ENCODE data around the gene ZNF488.

DNA sequence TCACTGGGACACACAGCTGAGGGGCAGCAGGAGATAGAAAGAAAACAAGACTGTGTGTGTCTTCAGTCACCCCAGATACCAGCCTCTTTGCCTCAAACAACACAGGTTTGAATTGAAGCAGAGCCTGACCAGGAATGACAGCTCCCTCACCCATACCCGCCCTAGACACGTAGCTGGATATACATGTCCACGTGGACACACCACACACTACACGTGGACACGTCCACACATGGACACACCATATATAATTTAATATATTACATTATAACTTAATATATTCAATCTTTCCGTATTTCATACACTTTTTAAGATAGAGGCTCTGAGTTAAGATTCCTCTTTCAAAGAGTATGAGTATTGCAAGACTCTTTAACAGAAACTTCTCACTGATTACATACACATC lies 50.6 kb downstream of the ZNF488 start:
- TF ChIP-seq, protein P1, sequence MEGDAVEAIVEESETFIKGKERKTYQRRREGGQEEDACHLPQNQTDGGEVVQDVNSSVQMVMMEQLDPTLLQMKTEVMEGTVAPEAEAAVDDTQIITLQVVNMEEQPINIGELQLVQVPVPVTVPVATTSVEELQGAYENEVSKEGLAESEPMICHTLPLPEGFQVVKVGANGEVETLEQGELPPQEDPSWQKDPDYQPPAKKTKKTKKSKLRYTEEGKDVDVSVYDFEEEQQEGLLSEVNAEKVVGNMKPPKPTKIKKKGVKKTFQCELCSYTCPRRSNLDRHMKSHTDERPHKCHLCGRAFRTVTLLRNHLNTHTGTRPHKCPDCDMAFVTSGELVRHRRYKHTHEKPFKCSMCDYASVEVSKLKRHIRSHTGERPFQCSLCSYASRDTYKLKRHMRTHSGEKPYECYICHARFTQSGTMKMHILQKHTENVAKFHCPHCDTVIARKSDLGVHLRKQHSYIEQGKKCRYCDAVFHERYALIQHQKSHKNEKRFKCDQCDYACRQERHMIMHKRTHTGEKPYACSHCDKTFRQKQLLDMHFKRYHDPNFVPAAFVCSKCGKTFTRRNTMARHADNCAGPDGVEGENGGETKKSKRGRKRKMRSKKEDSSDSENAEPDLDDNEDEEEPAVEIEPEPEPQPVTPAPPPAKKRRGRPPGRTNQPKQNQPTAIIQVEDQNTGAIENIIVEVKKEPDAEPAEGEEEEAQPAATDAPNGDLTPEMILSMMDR (IDR thresholded peaks at IDR 0.05; ENCODE audit: low read depth, low read length, poor library complexity, severe bottlenecking) = no peak
- TF ChIP-seq EZH2phosphoT487 (IDR thresholded peaks at IDR 0.05; ENCODE audit: borderline replicate concordance, low read length) = no peak
